GM23338 (cell line): ENCODE data around the gene ZNF277. TPM values are rescaled to one million over a fixed set of nuclear protein-coding genes. Genes with fewer than 3 reads are reported as not detected.

Experiments used
- ATAC-seq: fragments of 200-7000 bp; cut with Tn5 transposase; 3 replicates; pipeline ENCODE4 v1.9.1; 2020
- DNase-seq: peaks from one replicate; pipeline ENCODE4 v3.0.0-alpha.2; 2015; ENCODE audit warnings: low spot score
- H2AFZ ChIP-seq: fragments of 200-600 bp; sonication (generic); 2 replicates; pipeline ENCODE4 v1.8.0; 2016; ENCODE audit warnings: antibody characterized with exemption, mild to moderate bottlenecking, moderate library complexity
- H3F3A ChIP-seq: fragments of 200-600 bp; sonication (generic); replicated peaks from 2 replicates; pipeline ENCODE4 v1.8.0; 2017; ENCODE audit warnings: antibody characterized with exemption, mixed run types, low read depth
- H3K27ac ChIP-seq: fragments of 200-600 bp; sonication (generic); 2 replicates; pipeline ENCODE4 v1.6.1; 2016; ENCODE audit warnings: low read depth
- H3K27me3 ChIP-seq: fragments of 200-600 bp; sonication (generic); 2 replicates; pipeline ENCODE4 v1.8.0; 2016; ENCODE audit warnings: mild to moderate bottlenecking, mixed run types, moderate library complexity; ENCODE audit not compliant: insufficient read depth
- H3K36me3 ChIP-seq: fragments of 200-600 bp; sonication (generic); 2 replicates; pipeline ENCODE4 v1.8.0; 2016; ENCODE audit warnings: mild to moderate bottlenecking; ENCODE audit not compliant: insufficient read depth
- H3K4me1 ChIP-seq: fragments of 200-600 bp; sonication (generic); 2 replicates; pipeline ENCODE4 v1.8.0; 2016; ENCODE audit warnings: mild to moderate bottlenecking, moderate library complexity; ENCODE audit not compliant: insufficient read depth
- H3K4me2 ChIP-seq: fragments of 200-600 bp; sonication (generic); 2 replicates; pipeline ENCODE4 v1.7.1; 2017; ENCODE audit warnings: mixed run types
- H3K4me3 ChIP-seq: fragments of 200-600 bp; sonication (generic); 2 replicates; pipeline ENCODE4 v1.6.1; 2016; ENCODE audit warnings: mixed run types
- H3K79me2 ChIP-seq: fragments of 200-600 bp; sonication (generic); replicated peaks from 2 replicates; pipeline ENCODE4 v1.8.0; 2017; ENCODE audit warnings: mild to moderate bottlenecking; ENCODE audit not compliant: insufficient read depth
- H3K9me2 ChIP-seq: fragments of 200-600 bp; sonication (generic); 2 replicates; pipeline ENCODE4 v1.8.0; 2017; ENCODE audit not compliant: insufficient read depth
- H4K20me1 ChIP-seq: fragments of 200-600 bp; sonication (generic); replicated peaks from 2 replicates; pipeline ENCODE4 v1.8.0; 2017; ENCODE audit warnings: mild to moderate bottlenecking; ENCODE audit not compliant: insufficient read depth
- H3K27ac Mint-ChIP-seq: 2 replicates; pipeline ENCODE4 v1.8.0; 2020; ENCODE audit warnings: inconsistent platforms, mild to moderate bottlenecking, moderate library complexity, mixed read lengths
- H3K27me3 Mint-ChIP-seq: 3 replicates; pipeline ENCODE4 v1.8.0; 2022; ENCODE audit warnings: low read depth, mild to moderate bottlenecking, moderate library complexity, mixed read lengths, inconsistent platforms; ENCODE audit not compliant: insufficient read depth, poor library complexity
- H3K36me3 Mint-ChIP-seq: 3 replicates; pipeline ENCODE4 v1.8.0; 2021; ENCODE audit warnings: low read depth, mild to moderate bottlenecking, inconsistent platforms, moderate library complexity, mixed read lengths
- H3K4me1 Mint-ChIP-seq: 3 replicates; pipeline ENCODE4 v1.8.0; 2020; ENCODE audit warnings: mild to moderate bottlenecking, inconsistent platforms, mixed read lengths
- H3K4me3 Mint-ChIP-seq: 3 replicates; pipeline ENCODE4 v1.8.0; 2021; ENCODE audit warnings: moderate library complexity, mild to moderate bottlenecking, inconsistent platforms, mixed read lengths
- H3K9me3 Mint-ChIP-seq: 3 replicates; pipeline ENCODE4 v1.8.0; 2020; ENCODE audit warnings: moderate library complexity, mild to moderate bottlenecking, inconsistent platforms, mixed read lengths
- CREB1 ChIP-seq: fragments of 250-450 bp; sonication (Bioruptor Pico); IDR thresholded peaks from 2 replicates; pipeline ENCODE4 v1.5.0; 2020; ENCODE audit warnings: low read depth, mild to moderate bottlenecking, moderate library complexity
- EZH2 ChIP-seq: fragments of 200-600 bp; sonication (generic); IDR thresholded peaks from one replicate; pipeline ENCODE4 v1.8.0; 2017; ENCODE audit warnings: antibody characterized with exemption, mild to moderate bottlenecking, low read depth; ENCODE audit not compliant: unreplicated experiment
- NANOG ChIP-seq: IDR thresholded peaks from 2 replicates; pipeline ENCODE4 v1.6.1; 2016; ENCODE audit warnings: antibody characterized with exemption, borderline replicate concordance
- POLR2AphosphoS5 ChIP-seq: IDR thresholded peaks from 2 replicates; pipeline ENCODE4 v1.6.1; 2016; ENCODE audit warnings: antibody characterized with exemption, low read depth
- REST ChIP-seq: IDR thresholded peaks from one replicate; pipeline ENCODE4 v1.6.1; 2018; ENCODE audit warnings: antibody characterized with exemption; ENCODE audit not compliant: unreplicated experiment
- STAT1 ChIP-seq: IDR thresholded peaks from one replicate; pipeline ENCODE4 v1.6.1; 2016; ENCODE audit warnings: antibody characterized with exemption; ENCODE audit not compliant: unreplicated experiment
- ZNF114 ChIP-seq: fragments of 250-450 bp; sonication (Bioruptor Pico); IDR thresholded peaks from 2 replicates; pipeline ENCODE4 v1.5.0; 2020; ENCODE audit warnings: mild to moderate bottlenecking, moderate library complexity
- polyA plus RNA-seq: library from polyadenylated mRNA; unstranded; fragments of >200 nt; fragmentation: Nextera tagmentation; extraction: Ambion mirVana; gene quantifications from 2 replicates; pipeline ENCODE4 v1.2.1, GENCODE V29; 2016
- total RNA-seq: library from RNA; depleted of rRNA; stranded (reverse); fragments of >200 nt; shearing (Covaris generic); gene quantifications from 2 replicates; pipeline ENCODE4 v1.2.3, GENCODE V29; 2014
- TF ChIP-seq, protein P1 (sequence below), 2 experiments: fragments of 200-600 bp in 1 of 2; sonication (generic) in 1 of 2; conservative IDR thresholded peaks; 2 replicates each; pipeline versions ENCODE4 v1.5.1 to v1.6.1; 2016 to 2017; ENCODE audit warnings: antibody characterized with exemption in 2 of 2, low read depth in 2 of 2, mild to moderate bottlenecking in 2 of 2, moderate library complexity in 1 of 2

The ZNF277 gene
- total and polyA plus RNA-seq, 2 experiments from 2014 or later, result 25.4 to 28.9 TPM

DNA sequence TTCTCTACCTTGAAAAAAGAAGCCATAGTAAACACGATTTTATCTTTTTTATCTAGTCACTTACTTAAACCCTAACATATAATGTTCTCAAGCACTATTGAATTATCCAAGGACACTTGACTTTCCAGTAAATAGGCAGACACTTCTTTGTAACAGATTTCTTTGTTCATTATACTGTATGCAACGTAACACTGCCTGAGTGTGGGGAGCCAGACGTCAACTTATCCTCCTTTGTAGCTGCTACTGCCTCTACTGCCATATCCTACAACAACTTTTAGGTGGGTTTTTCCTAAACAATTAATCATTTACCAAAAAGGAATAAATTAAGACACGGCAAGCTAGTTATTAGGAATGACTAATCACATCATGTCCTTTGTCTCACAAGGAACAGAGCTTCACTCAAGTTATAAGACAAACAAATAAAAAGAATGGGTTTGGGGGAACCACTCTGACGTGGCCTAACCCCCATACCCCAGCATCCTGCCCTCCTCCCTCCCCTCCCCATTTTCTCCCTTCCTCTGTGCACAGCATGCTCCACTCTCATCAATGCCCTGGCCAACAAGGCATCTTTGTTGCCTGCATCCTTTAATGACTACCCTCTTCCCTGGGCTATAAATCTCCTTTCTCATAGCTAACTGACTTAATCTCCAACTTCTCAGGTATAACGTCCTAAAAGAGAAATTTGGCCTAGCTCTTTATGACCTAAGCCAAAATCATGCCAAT, 43.5 kb upstream of the ZNF277 start (continued):
- TF ChIP-seq POLR2AphosphoS5, result no peak
- no peak for TF ChIP-seq ZNF114
- no peak for TF ChIP-seq REST
- no peak for TF ChIP-seq EZH2

- H3K27me3 Mint-ChIP-seq, result peaks cover 3% of the 10 kb centered on the region
- no peak for TF ChIP-seq NANOG
- TF ChIP-seq POLR2AphosphoS5, result no peak
- no peak for TF ChIP-seq ZNF114
- TF ChIP-seq, protein P1, sequence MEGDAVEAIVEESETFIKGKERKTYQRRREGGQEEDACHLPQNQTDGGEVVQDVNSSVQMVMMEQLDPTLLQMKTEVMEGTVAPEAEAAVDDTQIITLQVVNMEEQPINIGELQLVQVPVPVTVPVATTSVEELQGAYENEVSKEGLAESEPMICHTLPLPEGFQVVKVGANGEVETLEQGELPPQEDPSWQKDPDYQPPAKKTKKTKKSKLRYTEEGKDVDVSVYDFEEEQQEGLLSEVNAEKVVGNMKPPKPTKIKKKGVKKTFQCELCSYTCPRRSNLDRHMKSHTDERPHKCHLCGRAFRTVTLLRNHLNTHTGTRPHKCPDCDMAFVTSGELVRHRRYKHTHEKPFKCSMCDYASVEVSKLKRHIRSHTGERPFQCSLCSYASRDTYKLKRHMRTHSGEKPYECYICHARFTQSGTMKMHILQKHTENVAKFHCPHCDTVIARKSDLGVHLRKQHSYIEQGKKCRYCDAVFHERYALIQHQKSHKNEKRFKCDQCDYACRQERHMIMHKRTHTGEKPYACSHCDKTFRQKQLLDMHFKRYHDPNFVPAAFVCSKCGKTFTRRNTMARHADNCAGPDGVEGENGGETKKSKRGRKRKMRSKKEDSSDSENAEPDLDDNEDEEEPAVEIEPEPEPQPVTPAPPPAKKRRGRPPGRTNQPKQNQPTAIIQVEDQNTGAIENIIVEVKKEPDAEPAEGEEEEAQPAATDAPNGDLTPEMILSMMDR (conservative IDR thresholded peaks at IDR 0.05; ENCODE audit: low read depth in 2 of 2), result no peak
- no peak for TF ChIP-seq STAT1
- TF ChIP-seq EZH2, result no peak
- TF ChIP-seq CREB1, result no peak
- peaks cover 5% of the 10 kb centered on the region; the same call in 1 of the 3 replicates for H3K36me3 Mint-ChIP-seq
- no peaks in the 10 kb centered on the region for H3K27me3 ChIP-seq
- no peak overlapping the region for H3K27ac Mint-ChIP-seq
- no peaks in the 10 kb centered on the region for H4K20me1 ChIP-seq
- H2AFZ ChIP-seq, result no peak overlapping the region
- H3K4me3 Mint-ChIP-seq, result no peak overlapping the region
- H3K4me1 Mint-ChIP-seq, result peaks cover 46% of the 10 kb centered on the region
- no peaks in the 10 kb centered on the region for H3K9me3 Mint-ChIP-seq
- H3K79me2 ChIP-seq, result peaks cover 70% of the 10 kb centered on the region
- H3K27ac ChIP-seq, result no peak overlapping the region
- H3K36me3 ChIP-seq, result no peaks in the 10 kb centered on the region
- H3K4me1 ChIP-seq, result peaks cover 18% of the 10 kb centered on the region
- no peak overlapping the region for H3K4me3 ChIP-seq
- DNase-seq, result no peak
- no peaks in the 10 kb centered on the region for H3K9me2 ChIP-seq
- no peak for ATAC-seq
- H3F3A ChIP-seq, result no peaks in the 10 kb centered on the region
- H3K4me2 ChIP-seq, result no peak overlapping the region
Measured at GRCh38 chr7:112167147-112167546, 39.3 kb upstream of the ZNF277 start.
